GM21529 (cell line): ENCODE measurements around the gene EMCN.
A peak's percentile ranks its signal among the peaks of the same experiment; 100 is the strongest.
"Not testable (repeated sequence)": the region's sequence is repeated elsewhere in the genome, so short reads cannot be mapped to it uniquely, and the experiment has no call there.

Source experiments
- ATAC-seq: cut with Tn5 transposase; IDR thresholded peaks from one replicate; pipeline ENCODE4 v1.9.1; 2021; ENCODE audit not compliant: unreplicated experiment

The EMCN gene

GRCh38 chr4:100517864-100518341, at the start of gene EMCN:
Gene EMCN (minus strand): TSS chr4:100518022. CDS start chr4:100517914, 108 bp downstream.
- ATAC-seq = no peak

GRCh38 chr4:100566396-100566795, 48.6 kb upstream of the EMCN start:
- ATAC-seq = peak; percentile 45

GRCh38 chr4:100557306-100557705, 39.5 kb upstream of the EMCN start:
- ATAC-seq = no peak

GRCh38 chr4:100555611-100556337, 38.0 kb upstream of the EMCN start:
- no peak for ATAC-seq

- ATAC-seq = no peak
Observed at GRCh38 chr4:100548200-100548560, 30.4 kb upstream of the EMCN start.

- no peak for ATAC-seq
Observed at GRCh38 chr4:100547541-100548199, 29.8 kb upstream of the EMCN start.

- ATAC-seq = no peak
Observed at GRCh38 chr4:100545427-100545826, 27.6 kb upstream of the EMCN start.

- no peak for ATAC-seq
Observed at GRCh38 chr4:100540131-100540530, 22.3 kb upstream of the EMCN start.

GRCh38 chr4:100539706-100540105, 21.9 kb upstream of the EMCN start:
- no peak for ATAC-seq

GRCh38 chr4:100533741-100534140, 15.9 kb upstream of the EMCN start:
- no peak for ATAC-seq

GRCh38 chr4:100530161-100530560, 12.3 kb upstream of the EMCN start:
- ATAC-seq = not testable (repeated sequence)

- no peak for ATAC-seq
Observed at GRCh38 chr4:100525686-100526085, 7.9 kb upstream of the EMCN start.

GRCh38 chr4:100519205-100519604, 1.4 kb upstream of the EMCN start:
- ATAC-seq = no peak

- no peak for ATAC-seq
Observed at GRCh38 chr4:100516225-100516624, 1.6 kb downstream of the EMCN start.

GRCh38 chr4:100511896-100512295, 5.9 kb downstream of the EMCN start:
- ATAC-seq = no peak

- ATAC-seq = no peak
Observed at GRCh38 chr4:100510551-100510950, 7.3 kb downstream of the EMCN start.

- ATAC-seq = no peak
Observed at GRCh38 chr4:100509386-100509785, 8.4 kb downstream of the EMCN start.

- no peak for ATAC-seq
Observed at GRCh38 chr4:100508691-100509090, 9.1 kb downstream of the EMCN start.

GRCh38 chr4:100504086-100504874, 13.5 kb downstream of the EMCN start:
- ATAC-seq = no peak

- ATAC-seq = no peak
Observed at GRCh38 chr4:100497791-100498190, 20.0 kb downstream of the EMCN start.

- ATAC-seq = no peak
Observed at GRCh38 chr4:100495074-100495473, 22.7 kb downstream of the EMCN start.

- ATAC-seq = no peak
Observed at GRCh38 chr4:100494166-100494565, 23.7 kb downstream of the EMCN start.
